GM12878 (cell line): Measurements from ENCODE around the gene SLC24A3.

Source experiments
- CREB1 ChIP-seq: IDR thresholded peaks from 2 replicates; pipeline ENCODE4 v1.6.1; 2012; ENCODE audit warnings: low read depth, mild to moderate bottlenecking, inconsistent platforms
- CTCF ChIP-seq, 3 experiments: IDR thresholded peaks in 2 of 3; conservative IDR thresholded peaks in 1 of 3; 2 replicates each; pipeline ENCODE4 v1.5.1; 2011; ENCODE audit warnings: low read depth in 3 of 3, low read length in 3 of 3, mild to moderate bottlenecking in 3 of 3, control low read depth in 2 of 3, moderate library complexity in 2 of 3, inconsistent platforms in 1 of 3, mixed read lengths in 1 of 3; ENCODE audit not compliant: control insufficient read depth in 2 of 3, insufficient read depth in 1 of 3; ENCODE audit errors: extremely low read depth in 1 of 3
- ZNF274 ChIP-seq: IDR thresholded peaks from one replicate; pipeline ENCODE4 v1.8.0; 2011; ENCODE audit not compliant: insufficient read length, insufficient read depth

DNA sequence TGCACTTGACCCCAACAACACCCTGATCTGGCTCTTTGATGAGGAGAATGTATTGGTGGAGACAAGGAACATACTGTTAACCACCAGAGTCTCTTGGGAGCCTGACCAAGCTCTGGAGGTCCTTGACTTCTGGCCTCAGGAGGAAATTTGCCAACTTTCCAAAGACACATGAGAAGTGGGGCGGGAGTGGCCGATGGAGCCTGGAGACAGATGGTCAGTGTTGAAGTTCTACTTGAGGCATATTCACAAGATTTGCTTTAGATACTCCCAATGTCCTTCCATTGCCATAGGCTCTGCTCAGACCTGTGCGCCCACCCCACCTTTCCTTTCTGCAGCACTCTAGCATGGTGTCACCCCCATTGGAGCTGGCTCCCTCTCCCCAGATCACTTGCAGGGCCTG is 241.0 kb downstream of the SLC24A3 start:
- TF ChIP-seq ZNF274 (no peak), CTCF (IDR thresholded peaks at IDR 0.05 in 2 of 3, conservative IDR thresholded peaks at IDR 0.05 in 1 of 3; ENCODE audit: control insufficient read depth in 2 of 3, extremely low read depth in 1 of 3, insufficient read depth in 1 of 3, low read depth in 3 of 3, low read length in 3 of 3) (no peak), CREB1 (no peak)
